Hypothalamus (tissue), 51 donors: ENCODE results near the gene TMPRSS4.

Experiments used
- DNase-seq, 51 donors: peaks; one replicate each; lab custom pipeline; 2025; lab: John Stamatoyannopoulos, UW

TMPRSS4 gene, protein sequence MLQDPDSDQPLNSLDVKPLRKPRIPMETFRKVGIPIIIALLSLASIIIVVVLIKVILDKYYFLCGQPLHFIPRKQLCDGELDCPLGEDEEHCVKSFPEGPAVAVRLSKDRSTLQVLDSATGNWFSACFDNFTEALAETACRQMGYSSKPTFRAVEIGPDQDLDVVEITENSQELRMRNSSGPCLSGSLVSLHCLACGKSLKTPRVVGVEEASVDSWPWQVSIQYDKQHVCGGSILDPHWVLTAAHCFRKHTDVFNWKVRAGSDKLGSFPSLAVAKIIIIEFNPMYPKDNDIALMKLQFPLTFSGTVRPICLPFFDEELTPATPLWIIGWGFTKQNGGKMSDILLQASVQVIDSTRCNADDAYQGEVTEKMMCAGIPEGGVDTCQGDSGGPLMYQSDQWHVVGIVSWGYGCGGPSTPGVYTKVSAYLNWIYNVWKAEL

GRCh38 chr11:118076754-118077281 lies at the start of gene TMPRSS4:
TSS of gene TMPRSS4 (plus strand) at chr11:118077078. CDS start at chr11:118077303, 225 bp downstream.
- no peak for DNase-seq

DNA sequence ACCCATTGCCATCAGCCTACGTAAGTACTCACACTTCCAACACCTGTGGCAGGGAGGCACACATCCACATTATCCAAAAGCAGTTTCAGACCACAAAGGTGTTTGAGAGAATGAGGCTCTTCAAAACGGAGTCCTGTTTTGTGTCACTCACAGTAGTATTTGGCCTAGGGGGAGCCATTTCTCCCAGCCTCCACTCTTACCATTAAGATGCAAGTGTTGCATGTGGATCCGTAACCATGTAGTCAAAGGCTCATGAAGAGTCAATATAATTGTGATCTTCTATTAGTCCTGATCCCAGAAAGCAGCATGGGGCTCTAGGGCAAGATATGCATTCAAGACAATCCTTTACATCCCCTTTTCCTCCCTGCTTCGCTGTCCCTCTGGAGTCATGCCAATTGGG lies 49.2 kb upstream of the TMPRSS4 start:
- DNase-seq: no peak

DNA sequence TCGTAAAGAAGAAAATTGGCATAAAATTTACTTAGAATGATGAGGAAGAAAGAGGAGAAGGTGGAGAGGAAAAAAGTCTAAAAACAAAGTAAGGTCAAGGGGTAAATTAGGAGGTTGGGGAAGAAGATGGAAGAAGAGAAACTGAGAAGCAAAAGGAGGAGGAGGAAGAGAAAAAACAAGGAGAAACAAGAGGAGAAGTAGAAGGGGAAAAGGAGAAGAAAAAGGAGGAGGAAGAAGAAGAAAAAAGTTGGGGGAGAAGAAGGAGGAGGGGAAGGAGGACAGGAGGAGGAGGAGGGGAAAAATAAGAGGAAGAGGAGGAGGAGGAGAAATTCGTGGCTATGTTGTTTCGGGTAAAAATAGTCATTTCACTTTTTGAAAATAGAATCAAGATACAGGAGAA lies 48.3 kb upstream of the TMPRSS4 start:
- no peak for DNase-seq

GRCh38 chr11:118033443-118033842 lies 43.4 kb upstream of the TMPRSS4 start:
- no peak for DNase-seq

GRCh38 chr11:118042141-118042540 lies 34.7 kb upstream of the TMPRSS4 start:
- no peak for DNase-seq

DNA sequence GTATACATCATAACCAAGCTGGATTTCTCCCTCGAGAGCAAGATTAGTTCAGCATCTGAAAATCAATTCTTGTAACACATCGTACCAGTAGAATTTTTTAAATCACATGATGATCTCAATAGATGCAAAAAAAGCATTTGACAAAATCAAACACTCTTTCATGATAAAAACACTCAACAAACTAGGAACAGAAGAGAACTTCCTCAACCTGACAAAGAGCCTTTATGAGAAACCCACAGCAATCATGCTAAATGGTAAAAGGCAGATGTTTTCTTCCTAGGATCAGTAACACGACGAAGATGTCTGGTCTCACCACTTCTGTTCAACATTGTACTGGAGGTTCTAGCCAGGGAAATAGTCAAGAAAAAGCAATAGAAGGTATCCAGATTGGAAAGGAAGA lies 34.1 kb upstream of the TMPRSS4 start:
- no peak for DNase-seq

DNA sequence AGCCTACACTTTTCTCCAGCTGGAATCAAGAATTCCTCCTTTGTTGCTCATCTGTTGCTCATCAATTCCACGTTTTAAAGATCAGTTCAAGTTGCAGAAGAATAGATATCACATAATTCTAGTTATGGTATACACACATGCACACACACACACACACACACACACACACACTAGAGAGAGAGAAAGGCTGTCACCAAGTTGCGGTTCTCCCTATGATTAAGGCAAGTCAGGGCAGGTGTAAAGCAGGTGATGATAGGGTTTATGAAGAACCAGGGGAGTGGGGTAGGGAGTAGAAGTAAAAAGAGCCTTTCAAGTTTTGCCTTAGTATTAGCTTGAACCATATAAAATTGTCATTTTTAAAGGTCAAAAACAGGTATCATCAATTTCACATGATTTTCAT lies 31.7 kb upstream of the TMPRSS4 start:
- DNase-seq: no peak

- no peak for DNase-seq
Observed at GRCh38 chr11:118046051-118046963, 30.6 kb upstream of the TMPRSS4 start.

GRCh38 chr11:118046964-118047700 lies 29.7 kb upstream of the TMPRSS4 start:
- DNase-seq: no peak

DNA sequence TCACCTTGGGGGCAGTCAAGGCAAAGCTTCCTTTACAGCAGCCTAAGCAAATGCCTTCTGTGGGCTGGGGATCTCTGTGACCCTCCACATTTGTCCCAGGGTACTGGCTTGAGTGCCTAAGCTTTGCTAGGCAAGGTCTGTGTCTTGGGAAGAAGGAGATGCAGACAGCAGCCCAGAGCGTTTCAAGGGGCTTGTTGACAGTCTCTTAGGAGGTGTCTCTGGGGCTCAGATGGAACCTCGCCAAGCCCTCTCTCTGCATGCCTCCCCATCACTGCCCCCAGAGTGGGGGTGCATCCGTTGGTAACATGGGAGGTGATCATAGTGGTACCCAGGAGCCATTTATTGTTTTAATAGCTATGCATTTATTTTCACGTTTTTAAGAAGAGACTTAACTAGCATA lies 29.1 kb upstream of the TMPRSS4 start:
- no peak for DNase-seq

DNA sequence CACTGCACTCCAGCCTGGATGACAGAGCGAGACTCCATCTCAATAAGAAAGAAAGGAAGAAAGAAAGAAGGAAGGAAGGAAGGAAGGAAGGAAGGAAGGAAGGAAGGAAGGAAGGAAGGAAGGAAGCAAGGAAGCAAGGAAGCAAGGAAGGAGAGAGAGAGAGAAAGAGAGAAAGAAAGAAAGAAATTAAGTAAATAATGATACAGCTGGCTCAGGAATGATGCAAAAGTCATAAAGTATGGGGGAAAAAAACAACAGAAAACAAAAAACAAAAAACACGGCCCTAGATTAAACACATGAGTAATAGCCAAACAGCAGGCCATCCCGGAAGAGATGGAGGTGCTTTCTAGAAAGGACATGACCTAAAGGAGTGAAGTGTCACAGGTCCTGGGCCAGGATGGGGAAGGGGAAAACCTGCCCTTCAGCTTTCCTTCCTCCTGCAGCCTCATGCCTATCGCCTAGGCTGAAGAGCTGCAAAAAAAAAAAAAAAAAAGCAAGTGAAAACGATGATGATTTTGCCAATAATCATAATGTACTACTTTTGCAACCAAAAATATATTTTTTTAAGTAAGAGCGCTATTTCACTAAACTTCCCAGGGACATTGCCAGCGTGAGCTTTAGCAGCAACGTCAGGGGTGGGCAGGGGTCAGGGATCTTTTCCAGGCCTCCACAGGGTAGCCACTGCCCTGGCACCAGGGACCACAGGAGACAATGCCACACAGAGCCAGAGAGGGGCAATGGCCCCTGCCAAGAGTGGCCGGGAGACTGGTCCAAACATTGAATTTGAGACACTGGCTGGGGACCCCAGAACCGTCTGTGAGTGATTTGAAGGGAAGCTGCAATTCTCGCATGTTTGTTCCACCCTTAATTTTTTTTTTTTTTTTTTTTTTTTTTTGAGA lies 28.2 kb upstream of the TMPRSS4 start:
- no peak for DNase-seq

GRCh38 chr11:118049771-118050170 lies 27.1 kb upstream of the TMPRSS4 start:
- DNase-seq: no peak

- no peak for DNase-seq
Observed at GRCh38 chr11:118050208-118050891, 26.5 kb upstream of the TMPRSS4 start.

DNA sequence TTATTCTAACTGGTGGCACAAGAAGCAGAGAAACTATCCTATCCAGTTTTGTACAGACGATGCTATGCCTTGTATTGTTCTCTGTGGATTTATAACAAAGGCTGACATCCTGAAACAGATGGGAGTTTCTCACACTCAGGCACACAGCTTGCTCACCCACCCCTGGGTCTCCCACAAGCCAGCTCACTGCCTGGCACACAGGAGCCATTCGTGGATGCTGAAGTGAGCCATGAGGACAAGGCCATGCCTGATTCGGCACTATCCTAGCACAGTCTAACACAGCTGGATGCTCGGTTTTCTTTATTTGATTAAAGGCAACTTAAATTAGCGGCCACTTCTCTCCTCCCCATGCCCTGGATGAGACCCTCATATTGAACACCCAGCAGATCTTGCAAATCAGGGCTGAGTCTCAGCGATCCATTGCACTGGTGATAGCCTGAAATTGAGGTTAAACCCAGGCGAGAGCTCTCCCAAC lies 25.7 kb upstream of the TMPRSS4 start:
- DNase-seq: no peak

DNA sequence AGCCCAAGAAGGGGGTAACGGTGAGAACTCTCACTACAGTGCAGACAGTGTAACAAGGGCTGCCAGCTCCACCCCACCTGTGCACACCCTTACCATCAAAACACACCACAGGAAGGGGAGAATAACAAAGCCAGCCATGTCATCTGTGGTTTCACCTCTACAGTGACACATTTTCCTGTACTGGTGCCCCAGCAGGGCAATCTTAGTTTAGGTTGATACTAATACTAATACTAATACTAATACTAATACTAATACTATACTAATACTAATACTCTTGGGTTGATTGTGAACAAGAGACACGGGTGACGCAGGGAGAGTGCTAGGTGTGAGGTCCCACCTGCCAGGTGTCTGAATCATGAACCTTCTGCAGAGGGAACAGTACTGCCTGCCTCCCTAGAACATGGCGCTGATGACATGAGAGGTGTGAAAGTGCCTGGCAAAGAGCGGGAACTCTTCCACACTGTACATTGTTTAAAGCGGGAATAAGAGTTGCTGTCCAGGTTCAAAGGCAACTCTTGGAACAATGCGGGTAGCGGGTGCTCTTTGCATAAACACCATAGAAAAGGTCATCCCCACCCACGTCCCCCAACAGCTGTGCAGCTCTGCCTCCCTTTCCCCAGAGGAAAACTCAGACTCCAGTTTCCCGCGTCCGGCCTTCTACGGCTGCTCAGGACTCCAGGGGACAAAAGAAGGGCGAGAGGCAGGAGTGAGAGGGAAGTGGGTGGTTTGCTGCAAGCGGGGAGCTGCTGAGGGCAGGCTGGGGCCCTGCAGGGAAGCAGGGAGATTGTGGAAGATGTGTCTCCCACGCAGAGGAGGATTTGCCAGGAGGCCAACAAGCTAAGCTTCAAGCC lies 25.0 kb upstream of the TMPRSS4 start:
- DNase-seq: no peak

DNA sequence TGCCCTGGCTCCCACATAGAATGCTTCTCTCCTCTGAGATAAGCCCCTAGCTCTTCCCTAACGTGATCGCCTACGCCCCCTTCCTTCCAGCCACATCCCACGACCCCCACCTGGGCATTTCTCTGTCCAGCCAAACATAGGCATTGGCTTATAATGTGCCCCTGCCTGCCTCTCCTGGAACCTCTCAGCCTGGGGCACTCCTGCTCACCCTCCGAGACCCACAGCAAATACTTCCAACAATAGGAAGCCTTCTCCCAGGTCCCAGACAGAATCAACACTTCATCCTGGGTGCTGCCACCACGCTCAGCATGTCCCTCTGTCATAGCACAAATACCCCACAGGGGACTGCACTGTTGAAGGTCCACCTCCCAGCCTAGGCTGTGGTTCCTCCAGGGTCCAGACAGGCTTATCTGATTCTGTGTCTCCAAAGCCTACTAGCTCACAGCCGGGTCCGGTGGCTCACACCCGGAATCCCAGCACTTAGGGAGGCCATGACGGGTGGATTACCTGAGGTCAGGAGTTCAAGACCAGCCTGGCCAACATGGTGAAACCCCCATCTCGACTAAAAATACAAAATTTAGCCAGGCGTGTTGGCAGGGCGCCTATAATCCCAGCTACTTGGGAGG lies 24.2 kb upstream of the TMPRSS4 start:
- DNase-seq: no peak
